Activated T-cell treated with anti-CD3 and anti-CD28 coated beads, Interleukin-2, amount 50 U/mL, for 48 hours (primary cell): ENCODE data around the gene ZSWIM8.
"Not testable (repeated sequence)": the region's sequence is repeated elsewhere in the genome, so short reads cannot be mapped to it uniquely, and the experiment has no call there.

ENCODE experiments used
- DNase-seq, 2 experiments: peaks; one replicate each; pipeline ENCODE4 v3.0.0-alpha.2; 2020

ZSWIM8 gene

DNA sequence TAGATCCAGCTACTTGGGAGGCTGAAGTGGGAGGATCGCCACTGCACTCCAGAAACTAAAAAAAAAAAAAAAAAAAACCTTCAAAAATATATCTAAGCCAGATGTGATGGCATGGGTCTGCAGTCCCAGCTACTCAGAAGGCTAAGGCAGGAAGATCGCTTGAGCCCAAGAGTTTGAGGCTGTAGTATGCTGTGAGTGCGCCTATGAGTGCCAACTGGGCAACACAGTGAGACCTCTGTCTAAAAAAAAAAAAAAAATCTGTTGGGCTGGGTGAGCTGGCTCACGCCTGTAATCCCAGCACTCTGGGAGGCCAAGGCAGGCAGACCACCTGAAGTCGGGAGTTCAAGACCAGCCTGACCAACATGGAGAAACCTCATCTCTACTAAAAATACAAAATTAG, 6.4 kb upstream of the ZSWIM8 start:
- no peak for DNase-seq

DNA sequence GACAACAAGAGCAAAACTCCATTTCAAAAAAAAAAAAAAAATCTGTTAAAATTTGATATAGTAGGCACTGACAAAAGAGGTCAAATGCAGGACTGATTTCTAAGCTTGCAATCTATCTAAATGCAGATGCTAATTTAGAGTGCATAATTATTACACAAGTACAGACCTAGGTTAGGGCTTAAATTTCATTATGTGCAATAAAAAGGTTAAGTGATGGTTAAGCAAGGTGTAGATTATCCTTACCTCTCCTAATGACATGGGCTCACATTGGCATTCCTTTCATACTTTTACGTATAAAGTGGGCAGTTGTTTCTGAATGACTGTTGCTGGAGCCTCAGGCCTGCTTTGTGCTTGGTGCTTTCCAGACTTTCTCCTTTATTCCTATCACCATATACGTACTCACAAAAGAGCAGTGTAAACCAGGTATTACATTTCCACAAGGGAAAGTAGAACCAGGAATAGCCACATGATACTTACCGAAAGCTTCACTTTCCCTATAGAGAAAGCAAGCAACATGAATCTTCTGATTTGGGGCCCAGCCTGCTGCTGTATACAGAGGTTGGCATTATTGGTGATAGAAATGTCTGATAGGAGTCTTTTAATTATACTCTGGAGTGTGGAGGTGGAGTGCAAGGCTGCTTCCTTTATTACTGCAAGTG, 5.7 kb upstream of the ZSWIM8 start:
- DNase-seq: no peak

DNA sequence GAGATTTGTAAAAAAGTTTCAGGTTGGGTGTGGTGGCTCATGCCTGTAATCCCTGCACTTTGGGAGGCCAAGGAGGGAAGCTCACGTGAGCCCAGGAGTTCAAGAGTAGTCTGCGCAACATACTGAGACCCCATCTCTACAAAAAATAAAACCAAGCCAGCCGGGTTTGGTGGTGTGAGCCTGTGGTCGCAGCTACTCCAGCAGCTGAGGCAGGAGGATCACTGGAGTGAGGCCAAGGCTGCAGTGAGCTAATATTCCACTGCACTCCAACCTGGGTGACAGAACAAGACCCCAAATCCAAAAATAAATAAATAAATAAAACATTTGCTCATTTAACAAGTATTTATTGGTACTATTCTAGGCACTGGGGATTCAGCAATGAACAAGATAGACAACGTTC, 5.1 kb upstream of the ZSWIM8 start:
- no peak for DNase-seq

DNA sequence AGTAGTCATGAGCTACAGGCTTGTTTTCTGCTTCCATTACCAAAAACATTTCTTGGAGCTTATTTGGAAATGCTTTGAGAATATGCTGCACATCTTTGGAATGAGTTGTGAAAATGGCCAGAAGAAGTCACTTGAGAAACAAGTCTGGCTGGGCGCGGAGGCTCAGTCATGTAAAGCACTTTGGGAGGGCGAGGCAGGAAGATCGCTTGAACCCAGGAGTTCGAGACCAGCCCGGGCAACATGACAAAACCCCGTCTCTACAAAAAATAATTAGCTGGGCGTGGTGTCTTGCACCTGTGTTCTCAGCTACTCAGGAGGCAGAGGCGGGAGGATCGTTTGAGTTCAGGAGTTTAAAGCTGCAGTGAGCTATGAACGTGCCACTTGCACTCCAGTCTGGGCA, 4.4 kb upstream of the ZSWIM8 start:
- no peak for DNase-seq

DNA sequence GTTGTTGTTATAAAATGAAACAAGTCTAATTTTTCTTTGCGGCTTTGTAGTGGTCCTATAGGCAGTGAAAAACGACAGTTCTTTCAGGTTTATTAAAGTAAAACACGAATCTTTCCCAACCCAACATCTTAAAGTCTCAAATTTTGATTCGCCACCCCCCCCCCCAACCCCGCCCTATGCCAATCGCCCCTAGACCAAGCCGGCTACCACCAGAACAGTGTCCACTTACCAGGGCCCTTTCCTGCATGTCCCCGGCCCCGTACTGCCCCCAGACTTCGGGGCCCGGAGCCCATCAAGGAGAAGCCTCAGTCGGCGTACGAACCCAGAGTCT, 3.9 kb upstream of the ZSWIM8 start:
- DNase-seq: no peak

DNA sequence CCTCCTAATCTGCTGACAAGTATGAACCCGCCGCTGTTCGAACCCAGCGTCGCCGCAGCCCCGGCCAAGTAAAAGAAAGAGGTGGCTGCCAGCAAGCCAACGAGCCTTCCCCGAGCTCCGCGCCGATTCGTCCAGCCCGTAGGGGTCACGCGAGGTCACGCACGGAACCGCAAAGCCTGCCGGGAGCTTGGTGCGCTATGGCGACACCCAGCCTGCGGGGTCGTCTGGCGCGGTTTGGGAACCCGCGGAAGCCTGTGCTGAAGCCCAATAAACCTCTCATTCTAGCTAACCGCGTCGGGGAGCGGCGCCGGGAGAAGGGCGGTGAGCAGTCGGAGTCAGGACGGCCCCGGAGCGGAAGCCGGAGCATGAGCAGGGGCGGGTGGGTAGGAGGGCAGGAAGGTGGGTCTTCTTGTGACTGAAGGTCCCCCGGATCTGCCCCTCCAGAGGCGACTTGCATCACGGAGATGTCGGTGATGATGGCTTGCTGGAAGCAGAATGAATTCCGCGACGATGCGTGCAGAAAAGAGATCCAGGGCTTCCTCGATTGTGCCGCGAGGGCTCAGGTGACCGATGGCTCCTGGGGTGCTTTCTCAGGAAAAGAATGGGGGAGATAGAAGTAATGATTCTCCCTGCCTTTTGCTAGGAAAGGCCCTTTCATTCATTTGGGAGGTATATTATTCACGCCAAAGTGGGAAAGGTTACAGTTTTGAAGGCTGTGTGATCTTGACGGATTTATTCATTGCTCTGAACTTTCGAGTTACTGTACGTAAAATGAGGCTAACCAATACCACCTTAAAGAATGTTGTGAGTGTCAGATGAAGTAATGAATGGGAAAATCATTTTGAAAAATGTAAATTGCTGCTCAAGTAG, 3.3 kb upstream of the ZSWIM8 start, which contains the start of gene CHCHD1:
Gene CHCHD1 (plus strand): TSS at position 170 of the 870 bp plus-strand sequence. CDS start 28 bp downstream, at position 198.
- DNase-seq: peak; percentile 95 to 96

DNA sequence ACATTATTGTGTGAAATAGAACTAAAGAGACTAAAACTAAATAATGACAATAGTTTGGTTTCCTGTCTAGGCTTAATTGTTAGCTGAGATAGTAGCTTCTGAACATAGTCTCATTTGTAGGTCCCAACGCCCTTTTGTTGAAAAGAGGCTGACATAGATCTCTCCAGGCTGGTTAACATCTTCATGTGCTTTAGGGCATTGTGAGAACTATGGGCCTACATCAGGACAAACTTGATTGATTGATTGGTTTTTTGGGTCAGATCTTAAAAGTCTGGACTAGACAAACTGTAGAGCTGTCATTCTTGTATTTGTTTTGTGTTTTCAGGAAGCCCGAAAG, 2.7 kb upstream of the ZSWIM8 start:
- DNase-seq: no peak

DNA sequence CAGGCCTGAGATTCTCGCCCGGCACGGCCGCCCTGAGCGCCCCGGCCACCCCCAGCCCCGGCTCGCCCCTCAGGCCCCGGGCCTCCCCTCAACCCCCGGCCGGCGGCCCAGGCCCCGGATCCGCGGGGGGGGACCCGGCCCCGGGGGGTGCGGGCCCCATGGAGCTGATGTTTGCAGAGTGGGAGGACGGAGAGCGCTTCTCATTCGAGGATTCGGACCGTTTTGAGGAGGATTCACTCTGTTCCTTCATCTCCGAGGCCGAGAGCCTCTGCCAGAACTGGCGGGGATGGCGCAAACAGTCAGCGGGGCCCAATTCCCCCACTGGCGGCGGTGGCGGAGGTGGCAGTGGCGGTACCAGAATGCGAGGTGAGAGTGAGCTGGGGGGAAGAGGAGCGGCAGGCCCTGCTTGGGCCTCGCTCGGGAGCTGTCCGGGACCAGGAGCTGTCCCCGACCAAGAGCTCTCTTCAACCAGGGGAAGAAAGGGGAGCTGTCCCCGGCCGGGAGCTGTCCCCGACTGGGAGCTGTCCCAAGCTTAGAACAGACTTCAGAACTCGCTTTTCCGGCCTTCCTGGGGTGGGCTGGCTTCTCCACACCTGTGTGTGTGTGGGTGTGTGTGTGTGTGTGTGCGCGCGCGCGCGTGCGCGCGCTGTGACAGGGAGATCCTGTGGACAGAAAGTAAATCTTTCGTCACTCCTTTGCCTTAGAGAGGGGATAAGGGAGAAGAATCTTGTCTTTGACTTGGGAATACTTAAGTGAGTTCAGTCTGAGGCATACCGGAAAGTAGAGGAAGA, 510 bp downstream of the ZSWIM8 start:
- DNase-seq: peak; percentile 62 to 65

DNA sequence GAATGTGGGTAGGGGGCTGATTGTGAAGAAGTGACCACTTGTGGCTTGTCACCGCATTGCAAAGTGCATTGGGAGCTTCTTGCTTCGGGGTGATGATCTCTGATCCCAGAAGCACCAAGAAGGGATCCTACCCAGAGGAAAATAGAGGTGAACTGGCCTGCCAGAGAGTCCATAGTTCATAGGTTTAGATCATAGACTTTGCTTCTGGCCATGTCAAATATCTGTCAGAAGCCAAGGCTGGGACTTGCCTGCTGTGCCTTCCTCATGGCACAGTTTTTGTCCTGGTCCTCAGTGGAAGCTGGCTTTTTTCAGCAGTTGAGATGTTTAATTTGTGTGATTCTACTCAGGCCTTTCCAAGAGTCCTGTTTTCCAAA, 1.1 kb downstream of the ZSWIM8 start:
- DNase-seq: no peak

DNA sequence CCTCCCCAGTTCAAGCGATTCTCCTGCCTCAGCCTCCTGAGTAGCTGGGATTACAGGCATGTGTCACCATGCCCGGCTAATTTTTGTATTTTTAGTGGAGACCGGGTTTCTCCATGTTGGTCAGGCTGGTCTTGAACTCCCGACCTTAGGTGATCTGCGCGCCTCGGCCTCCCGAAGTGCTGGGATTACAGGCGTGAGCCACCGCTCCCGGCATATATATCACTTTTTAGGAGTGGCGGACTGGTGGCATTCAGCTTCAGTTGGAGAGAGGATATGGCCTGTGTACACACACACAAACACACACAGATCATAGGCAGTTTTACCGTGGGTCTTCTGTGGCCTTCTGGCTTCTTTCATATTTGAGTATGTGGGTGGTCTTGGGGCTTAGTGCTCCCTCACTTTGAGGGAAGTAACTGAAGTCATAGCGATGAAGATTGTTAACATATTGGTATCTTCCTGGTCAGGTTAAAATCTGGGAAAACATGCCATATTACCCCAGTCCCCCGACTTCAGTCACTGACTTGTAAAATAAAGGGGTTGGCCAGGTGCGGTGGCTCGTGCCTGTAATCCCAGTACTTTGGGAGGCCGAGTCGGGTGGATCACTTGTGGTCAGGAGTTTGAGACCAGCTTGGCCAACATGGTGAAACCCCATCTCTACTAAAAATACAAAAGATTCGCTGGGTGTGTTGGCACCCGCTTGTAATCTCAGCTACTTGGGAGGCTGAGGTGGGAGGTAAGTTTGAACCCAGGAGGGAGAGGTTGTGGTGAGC, 1.8 kb downstream of the ZSWIM8 start:
- DNase-seq: not testable (repeated sequence)

DNA sequence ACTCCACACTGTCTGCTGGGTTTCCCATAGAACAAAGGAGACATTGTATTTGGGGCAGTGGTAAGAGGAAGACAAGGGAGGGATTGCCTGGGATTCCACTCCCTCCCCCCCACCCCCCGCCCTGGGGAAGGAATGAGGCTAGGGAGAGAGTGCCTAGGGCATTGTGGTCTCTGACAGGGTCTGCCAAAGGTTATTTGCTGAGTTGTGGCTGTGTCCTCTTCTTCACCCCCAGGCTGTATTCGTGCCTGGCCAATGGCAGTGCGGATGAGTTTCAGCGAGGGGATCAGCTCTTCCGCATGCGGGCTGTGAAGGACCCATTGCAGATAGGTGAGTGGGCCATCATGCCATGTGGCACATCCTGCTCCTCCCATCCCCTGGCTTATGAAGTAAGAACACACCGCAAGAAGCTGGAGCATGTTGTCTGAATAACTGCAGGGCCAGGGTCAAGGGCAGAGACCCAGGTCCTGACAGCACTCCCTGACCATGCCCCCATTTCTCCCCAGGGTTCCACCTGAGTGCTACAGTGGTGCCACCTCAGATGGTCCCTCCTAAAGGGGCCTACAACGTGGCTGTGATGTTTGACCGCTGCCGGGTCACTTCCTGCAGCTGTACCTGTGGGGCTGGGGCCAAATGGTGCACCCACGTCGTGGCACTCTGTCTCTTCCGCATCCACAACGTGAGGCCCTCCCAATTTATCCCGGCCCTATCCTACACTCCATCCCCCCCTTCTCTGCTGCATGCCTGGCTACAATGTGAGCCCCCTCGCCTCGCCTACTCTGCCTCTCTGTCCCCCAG, 3.7 kb downstream of the ZSWIM8 start:
- DNase-seq: no peak

DNA sequence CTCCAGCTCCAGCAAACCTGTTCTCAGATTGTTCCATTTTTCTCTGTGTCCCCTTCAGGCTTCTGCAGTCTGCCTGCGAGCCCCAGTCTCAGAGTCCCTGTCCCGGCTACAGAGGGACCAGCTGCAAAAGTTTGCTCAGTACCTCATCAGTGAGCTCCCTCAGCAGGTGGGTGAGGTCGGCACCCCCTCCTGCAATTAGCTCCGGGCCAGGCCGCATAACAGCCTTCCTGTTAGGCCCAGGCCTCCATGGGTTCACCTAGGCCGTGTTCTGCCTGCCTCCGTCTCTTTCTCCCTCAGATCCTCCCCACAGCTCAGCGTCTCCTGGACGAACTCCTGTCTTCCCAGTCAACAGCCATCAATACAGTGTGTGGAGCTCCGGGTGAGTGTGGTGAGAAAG, 4.3 kb downstream of the ZSWIM8 start:
- DNase-seq: no peak

DNA sequence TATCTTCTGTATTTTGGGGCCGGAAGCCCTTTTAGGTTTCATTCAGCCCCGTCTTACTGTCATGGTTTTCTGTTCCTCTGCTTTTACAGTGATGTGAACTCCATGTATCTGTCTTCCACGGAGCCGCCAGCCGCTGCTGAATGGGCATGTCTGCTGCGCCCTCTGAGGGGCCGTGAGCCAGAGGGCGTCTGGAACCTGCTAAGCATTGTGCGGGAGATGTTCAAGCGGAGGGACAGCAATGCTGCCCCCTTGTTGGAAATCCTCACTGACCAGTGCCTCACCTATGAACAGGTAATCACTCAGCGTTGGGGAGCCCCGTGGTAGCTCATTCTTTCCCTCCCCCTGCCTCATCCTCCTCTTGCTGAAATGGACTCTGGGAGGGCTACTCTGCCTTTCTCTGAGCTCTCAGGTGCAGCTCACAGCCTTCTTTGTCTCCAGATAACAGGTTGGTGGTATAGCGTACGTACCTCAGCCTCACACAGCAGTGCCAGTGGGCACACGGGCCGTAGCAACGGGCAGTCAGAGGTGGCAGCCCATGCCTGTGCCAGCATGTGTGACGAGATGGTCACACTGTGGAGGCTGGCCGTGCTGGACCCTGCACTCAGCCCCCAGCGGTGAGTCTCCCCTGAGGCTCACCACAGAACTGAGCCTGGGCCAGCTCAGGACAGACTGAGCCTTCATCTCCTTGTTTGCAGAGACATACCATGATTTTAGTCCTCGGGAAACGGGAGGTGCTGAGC, 5.7 kb downstream of the ZSWIM8 start:
- no peak for DNase-seq

DNA sequence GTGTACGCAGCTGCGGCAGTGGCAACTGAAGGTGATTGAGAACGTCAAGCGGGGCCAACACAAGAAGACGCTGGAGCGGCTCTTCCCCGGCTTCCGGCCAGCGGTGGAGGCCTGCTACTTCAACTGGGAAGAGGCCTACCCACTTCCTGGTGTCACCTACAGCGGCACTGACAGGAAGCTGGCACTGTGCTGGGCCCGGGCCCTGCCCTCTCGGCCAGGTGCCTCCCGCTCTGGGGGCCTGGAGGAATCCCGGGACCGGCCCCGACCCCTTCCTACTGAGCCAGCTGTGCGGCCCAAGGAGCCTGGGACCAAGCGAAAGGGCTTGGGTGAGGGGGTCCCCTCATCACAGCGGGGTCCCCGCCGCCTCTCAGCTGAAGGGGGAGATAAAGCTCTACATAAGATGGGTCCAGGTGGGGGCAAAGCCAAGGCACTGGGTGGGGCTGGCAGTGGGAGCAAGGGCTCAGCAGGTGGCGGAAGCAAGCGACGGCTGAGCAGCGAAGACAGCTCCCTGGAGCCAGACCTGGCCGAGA, 6.5 kb downstream of the ZSWIM8 start:
- no peak for DNase-seq

DNA sequence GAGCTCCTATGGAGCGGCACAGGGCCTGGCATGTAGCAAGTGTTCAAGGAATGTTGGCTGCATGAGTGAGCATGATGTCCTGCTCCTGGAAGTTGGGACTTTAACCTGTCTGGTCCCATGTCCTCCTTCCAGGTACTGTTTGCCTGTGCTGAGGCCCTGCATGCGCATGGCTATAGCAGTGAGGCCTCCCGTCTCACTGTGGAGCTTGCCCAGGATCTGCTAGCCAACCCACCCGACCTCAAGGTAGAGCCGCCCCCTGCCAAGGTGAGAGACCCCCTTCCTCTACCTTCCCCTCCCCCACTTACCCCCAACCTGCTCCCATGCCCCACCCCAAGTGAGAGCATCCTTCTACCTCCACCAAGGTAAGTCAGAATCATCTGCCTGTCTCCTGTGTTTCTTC, 8.1 kb downstream of the ZSWIM8 start:
- DNase-seq: no peak

DNA sequence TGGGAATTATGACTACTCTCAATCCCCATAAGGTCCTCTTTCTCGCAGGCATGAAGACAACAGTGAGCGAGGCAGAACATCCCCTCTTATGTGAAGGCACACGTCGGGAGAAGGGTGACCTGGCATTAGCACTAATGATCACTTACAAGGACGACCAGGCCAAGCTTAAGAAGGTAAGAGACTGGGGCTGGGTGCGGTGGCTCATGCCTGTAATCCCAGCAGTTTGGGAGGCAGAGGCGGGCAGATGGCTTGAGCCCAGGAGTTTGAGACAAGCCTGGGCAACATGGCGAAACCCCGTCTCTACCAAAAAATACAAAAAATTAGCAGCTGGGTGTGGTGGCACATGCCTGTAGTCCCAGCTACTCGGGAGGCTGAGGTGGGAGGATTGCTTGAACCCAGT, 10.1 kb downstream of the ZSWIM8 start:
- not testable (repeated sequence) for DNase-seq

DNA sequence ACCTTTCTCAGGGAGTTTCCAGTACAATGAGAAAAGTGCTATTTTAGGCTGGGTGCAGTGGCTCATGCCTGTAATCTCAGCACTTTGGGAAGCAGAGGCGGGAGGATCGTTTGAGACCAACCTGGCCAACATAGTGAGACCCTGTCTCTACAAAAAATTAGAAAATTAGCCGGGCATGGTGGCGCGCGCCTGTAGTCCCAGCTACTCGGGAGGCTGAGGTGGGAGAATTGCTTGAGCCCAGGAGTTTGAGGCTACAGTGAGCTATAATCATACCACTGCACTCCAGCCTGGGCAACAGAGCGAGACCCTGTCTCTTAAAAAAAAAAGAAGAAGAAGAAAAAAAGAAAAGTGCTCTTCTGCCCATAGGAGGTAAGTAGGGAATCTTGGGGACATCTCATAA, 10.6 kb downstream of the ZSWIM8 start:
- DNase-seq: not testable (repeated sequence)

DNA sequence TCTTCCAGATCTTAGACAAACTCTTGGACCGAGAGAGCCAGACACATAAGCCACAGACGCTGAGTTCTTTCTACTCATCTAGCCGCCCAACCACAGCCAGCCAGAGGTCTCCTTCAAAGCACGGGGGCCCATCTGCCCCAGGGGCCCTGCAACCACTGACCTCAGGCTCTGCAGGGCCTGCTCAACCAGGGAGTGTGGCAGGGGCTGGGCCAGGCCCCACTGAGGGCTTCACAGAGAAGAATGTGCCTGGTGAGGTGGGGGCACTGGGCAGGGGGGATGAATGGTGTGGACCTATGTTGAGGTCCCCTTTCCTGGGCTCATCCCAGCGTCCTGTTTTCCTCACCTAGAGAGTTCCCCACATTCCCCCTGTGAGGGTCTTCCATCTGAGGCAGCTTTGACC, 11.4 kb downstream of the ZSWIM8 start:
- DNase-seq: no peak

DNA sequence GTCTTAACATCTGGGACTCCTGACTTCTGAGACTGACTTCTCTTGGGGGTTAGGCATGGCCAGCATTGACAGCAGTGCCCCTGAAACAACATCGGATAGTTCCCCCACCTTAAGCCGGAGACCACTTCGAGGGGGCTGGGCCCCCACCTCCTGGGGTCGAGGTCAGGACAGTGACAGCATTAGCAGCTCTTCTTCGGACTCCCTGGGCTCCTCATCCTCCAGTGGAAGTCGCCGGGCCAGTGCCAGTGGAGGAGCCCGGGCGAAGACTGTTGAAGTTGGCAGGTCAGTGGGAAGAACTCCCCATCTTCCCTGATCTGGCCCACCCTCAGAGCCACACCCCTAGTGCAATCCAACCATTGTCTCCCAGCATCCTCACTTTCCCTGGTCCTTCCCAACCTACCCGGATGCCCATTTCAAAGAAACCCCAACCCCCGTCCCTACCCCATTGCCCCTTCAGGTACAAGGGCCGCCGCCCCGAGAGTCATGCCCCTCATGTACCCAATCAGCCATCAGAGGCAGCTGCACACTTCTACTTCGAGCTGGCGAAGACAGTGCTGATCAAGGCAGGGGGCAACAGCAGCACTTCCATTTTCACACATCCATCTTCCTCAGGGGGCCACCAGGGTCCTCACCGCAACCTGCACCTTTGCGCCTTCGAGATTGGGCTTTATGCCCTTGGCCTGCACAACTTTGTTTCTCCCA, 12.1 kb downstream of the ZSWIM8 start:
- DNase-seq: no peak

DNA sequence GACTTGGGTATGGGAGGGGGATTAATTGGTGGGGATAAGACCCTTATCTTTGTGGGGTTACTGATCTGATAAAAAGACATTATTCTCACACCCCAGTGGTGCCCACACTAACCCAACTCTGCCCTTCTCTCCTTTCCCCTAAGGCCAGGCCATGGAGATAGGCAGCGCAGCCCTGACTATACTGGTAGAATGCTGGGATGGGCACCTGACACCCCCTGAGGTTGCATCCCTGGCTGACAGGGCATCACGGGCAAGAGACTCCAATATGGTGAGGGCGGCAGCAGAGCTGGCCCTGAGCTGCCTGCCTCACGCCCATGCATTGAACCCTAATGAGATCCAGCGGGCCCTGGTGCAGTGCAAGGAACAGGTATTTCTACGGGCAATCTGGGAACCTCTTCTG, 12.7 kb downstream of the ZSWIM8 start:
- no peak for DNase-seq
